Measurements from ENCODE around the gene NBR1. TPM values are rescaled to one million over a fixed set of nuclear protein-coding genes. Genes with fewer than 3 reads are reported as not detected.

The NBR1 gene
- total and polyA plus RNA-seq, 2 of the 4 experiments (the other 2 are of a cell fraction), result 52.4 to 132 TPM

DNA sequence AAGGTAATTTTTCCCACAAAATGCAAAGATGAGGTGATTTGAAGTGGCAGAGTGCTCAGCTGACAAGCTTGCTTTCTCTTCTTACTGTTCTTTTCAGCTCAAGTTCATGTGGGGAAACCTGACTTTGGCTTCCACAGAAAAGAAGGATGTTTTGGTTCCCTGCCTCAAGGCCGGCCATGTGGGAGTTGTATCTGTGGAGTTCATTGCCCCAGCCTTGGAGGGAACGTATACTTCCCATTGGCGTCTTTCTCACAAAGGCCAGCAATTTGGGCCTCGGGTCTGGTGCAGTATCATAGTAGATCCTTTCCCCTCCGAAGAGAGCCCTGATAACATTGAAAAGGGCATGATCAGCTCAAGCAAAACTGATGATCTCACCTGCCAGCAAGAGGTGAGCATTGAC, 22.2 kb downstream of the NBR1 start:
- TF ChIP-seq USF2 (IDR thresholded peaks at IDR 0.05; ENCODE audit: low read depth, low read length), result no peak
- no peak for TF ChIP-seq BHLHE40 (IDR thresholded peaks at IDR 0.05; ENCODE audit: low read depth, low read length)
- no peak for TF ChIP-seq RFX5 (IDR thresholded peaks at IDR 0.05; ENCODE audit: low read depth, low read length)
- no peak for TF ChIP-seq RCOR1 (IDR thresholded peaks at IDR 0.05; ENCODE audit: insufficient replicate concordance, low read length)
- no peak for TF ChIP-seq SMC3 (IDR thresholded peaks at IDR 0.05; ENCODE audit: low read depth, low read length)
- TF ChIP-seq FOS (IDR thresholded peaks at IDR 0.05; ENCODE audit: low read depth, low read length), result no peak
- no peak for TF ChIP-seq CHD1 (IDR thresholded peaks at IDR 0.05; ENCODE audit: low read depth, low read length)
- no peak for TF ChIP-seq NFE2L2 (IDR thresholded peaks at IDR 0.05; ENCODE audit: low read depth, low read length)
- no peak for TF ChIP-seq CTCF (conservative IDR thresholded peaks at IDR 0.05; ENCODE audit: low read depth, low read length)
- TF ChIP-seq MXI1 (IDR thresholded peaks at IDR 0.05; ENCODE audit: borderline replicate concordance, low read depth, low read length), result no peak
- no peak for TF ChIP-seq MAFK (IDR thresholded peaks at IDR 0.05; ENCODE audit: low read depth, low read length)
- TF ChIP-seq, protein P1, sequence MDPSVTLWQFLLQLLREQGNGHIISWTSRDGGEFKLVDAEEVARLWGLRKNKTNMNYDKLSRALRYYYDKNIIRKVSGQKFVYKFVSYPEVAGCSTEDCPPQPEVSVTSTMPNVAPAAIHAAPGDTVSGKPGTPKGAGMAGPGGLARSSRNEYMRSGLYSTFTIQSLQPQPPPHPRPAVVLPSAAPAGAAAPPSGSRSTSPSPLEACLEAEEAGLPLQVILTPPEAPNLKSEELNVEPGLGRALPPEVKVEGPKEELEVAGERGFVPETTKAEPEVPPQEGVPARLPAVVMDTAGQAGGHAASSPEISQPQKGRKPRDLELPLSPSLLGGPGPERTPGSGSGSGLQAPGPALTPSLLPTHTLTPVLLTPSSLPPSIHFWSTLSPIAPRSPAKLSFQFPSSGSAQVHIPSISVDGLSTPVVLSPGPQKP (IDR thresholded peaks at IDR 0.05; ENCODE audit: borderline replicate concordance, low read depth, low read length), result no peak
- no peak for TF ChIP-seq MAZ (IDR thresholded peaks at IDR 0.05; ENCODE audit: borderline replicate concordance, low read depth, low read length)
- no peak for TF ChIP-seq POLR2A (IDR thresholded peaks at IDR 0.05; ENCODE audit: low read depth, low read length)
- no peak for TF ChIP-seq RAD21 (IDR thresholded peaks at IDR 0.05; ENCODE audit: low read length)
- TF ChIP-seq CEBPB (IDR thresholded peaks at IDR 0.05; ENCODE audit: low read depth, low read length), result no peak

More for the DNA sequence above, 22.2 kb downstream of the NBR1 start:
- intact Hi-C loops (cut with micrococcal nuclease) (no loop called here), dilution Hi-C loops (cut with HindIII; ENCODE audit: low sequenced_read_pairs, unreplicated experiment) (no loop called here), in situ Hi-C loops (cut with MboI; ENCODE audit: low sequenced_read_pairs) (loop anchor here (25.0 kb wide), 1 partner anchor 294 kb away; the partner anchor contains the start of gene DHX8)
- no peak overlapping the region for H2BK15ac ChIP-seq (ENCODE audit: low read depth, low read length)
- no peak overlapping the region for H3K23ac ChIP-seq (ENCODE audit: low read depth, low read length)
- H4K5ac ChIP-seq (ENCODE audit: low read depth, low read length), result no peak overlapping the region
- no peak overlapping the region for H3K4me3 ChIP-seq (ENCODE audit: insufficient read depth, low read depth, low read length)
- no peaks in the 10 kb centered on the region for H3K27me3 ChIP-seq (ENCODE audit: control insufficient read depth, insufficient read depth, low read length)
- peaks cover 71% of the 10 kb centered on the region for H3K36me3 ChIP-seq (ENCODE audit: control insufficient read depth, insufficient read depth, low read length)
- H3K56ac ChIP-seq (ENCODE audit: extremely low read depth, insufficient read depth, low read length), result no peak overlapping the region
- no peaks in the 10 kb centered on the region for H3K9me3 ChIP-seq (ENCODE audit: control insufficient read depth, insufficient read depth, low read length)
- CTCF ChIA-PET, result no interaction called here
- no peak overlapping the region for H4K8ac ChIP-seq (ENCODE audit: low read depth in 2 of 2, low read length in 2 of 2)
- BruUV-seq (replicated peaks), result TSS peak; percentile 85
- H2BK5ac ChIP-seq (ENCODE audit: low read depth, low read length, poor library complexity, severe bottlenecking), result no peak overlapping the region
- H3K9ac ChIP-seq (ENCODE audit: low read depth, low read length), result no peak overlapping the region
- H3K4ac ChIP-seq (ENCODE audit: low read depth, low read length), result no peak overlapping the region
- no peak overlapping the region for H3K4me2 ChIP-seq (ENCODE audit: low read depth, low read length)
- no peak overlapping the region for H2AK5ac ChIP-seq (ENCODE audit: low read depth, low read length)
- no peak overlapping the region for H3K18ac ChIP-seq (ENCODE audit: low read depth, low read length)
- no peak overlapping the region for H2AFZ ChIP-seq (replicated peaks; ENCODE audit: low read length, poor library complexity)
- no peaks in the 10 kb centered on the region; the same call in 1 of the 2 replicates for H4K20me1 ChIP-seq (ENCODE audit: insufficient read depth, low read length)
- 96% methylated on average over 4 of the region's 5 CpGs; no CpG with 5 or more reads in 1 of the 2 experiments for WGBS, 2 experiments (ENCODE audit: extremely low coverage in 2 of 2, insufficient read length in 1 of 2)
- no peaks in the 10 kb centered on the region; the same call in 1 of the 2 replicates for H3K9me1 ChIP-seq (ENCODE audit: insufficient read depth, low read length)
- no peak overlapping the region for H2BK120ac ChIP-seq (ENCODE audit: low read depth, low read length)
- H3K79me1 ChIP-seq (ENCODE audit: low read depth in 1 of 2, low read length in 2 of 2), result peaks cover 4 to 6% of the 10 kb centered on the region in 2 experiments; a peak in 2 of 4 replicates
- H3K14ac ChIP-seq (replicated peaks; ENCODE audit: low read depth, low read length), result no peak overlapping the region
- no peak overlapping the region for H2BK20ac ChIP-seq (ENCODE audit: low read depth, low read length)
- H3K27ac ChIP-seq (ENCODE audit: insufficient read depth, low read length), result no peak overlapping the region
- DNase-seq (no peak), ATAC-seq (ENCODE audit: low read depth) (no peak)
- no peak overlapping the region for H2AK9ac ChIP-seq (replicated peaks; ENCODE audit: low read depth, low read length, poor library complexity)
- H4K91ac ChIP-seq (ENCODE audit: insufficient read depth, low read depth, low read length), result no peak overlapping the region
- POLR2A ChIA-PET (ENCODE audit: unreplicated experiment), result no interaction called here
- H3K4me1 ChIP-seq (ENCODE audit: control insufficient read depth, insufficient read depth, low read length), result no peaks in the 10 kb centered on the region
